ENCODE results near the gene RHBDD1. TPM values are rescaled to one million over a fixed set of nuclear protein-coding genes. Genes with fewer than 3 reads are reported as not detected.

Gene RHBDD1
- total and polyA plus RNA-seq, 12 donors, result 4.5 to 57.1 (median 33.7) TPM

GRCh38 chr2:227033471-227034148 is 197.8 kb downstream of the RHBDD1 start:
- peak in 8 of 9 donors; percentile 14 to 73 (median 50) for TF ChIP-seq CTCF (IDR thresholded peaks at IDR 0.05)
- Histone ChIP-seq H3K9me3 (no peaks in the 10 kb centered on the region), H3K36me3 (peaks cover 0 to 30% (median 0%) of the 10 kb centered on the region in 9 donors), H3K4me1 (peaks cover 0 to 8% (median 0%) of the 10 kb centered on the region in 9 donors), H3K4me3 (no peak overlapping the region), H3K27me3 (no peaks in the 10 kb centered on the region), H3K27ac (no peak overlapping the region)
- WGBS, 2 donors, result 51 to 53% methylated on average over 16 of the region's 16 CpGs
- intact Hi-C loops (cut with DNase I), result no loop called here
- DNase-seq, result peak; percentile 12 to 36
- ATAC-seq, result peak in 3 of 8 donors; percentile 42 to 62 (median 51)

- TF ChIP-seq CTCF (IDR thresholded peaks at IDR 0.05), result no peak
- no peak overlapping the region for H3K27ac ChIP-seq
- no peaks in the 10 kb centered on the region for H3K9me3 ChIP-seq
- 33 to 35% methylated on average over 7 of the region's 7 CpGs for WGBS, 2 donors
- ATAC-seq (no peak), DNase-seq (no peak)
- intact Hi-C loops (cut with DNase I), result loop anchor here in 1 of 10 donors (5.0 kb wide), 1 partner anchor 231 kb away; no protein-coding TSS in a partner anchor
- no peak overlapping the region for H3K4me3 ChIP-seq
- no peaks in the 10 kb centered on the region for H3K27me3 ChIP-seq
- H3K36me3 ChIP-seq, result peaks cover 0 to 35% (median 0%) of the 10 kb centered on the region in 9 donors
- H3K4me1 ChIP-seq, result peaks cover 0 to 7% (median 0%) of the 10 kb centered on the region in 9 donors
Observed at GRCh38 chr2:227035711-227036367, 200.0 kb downstream of the RHBDD1 start.

GRCh38 chr2:227036527-227036926 is 200.7 kb downstream of the RHBDD1 start:
- Histone ChIP-seq H3K9me3 (no peaks in the 10 kb centered on the region), H3K27ac (no peak overlapping the region), H3K4me1 (peaks cover 0 to 7% (median 0%) of the 10 kb centered on the region in 9 donors), H3K27me3 (no peaks in the 10 kb centered on the region), H3K4me3 (no peak overlapping the region), H3K36me3 (peaks cover 0 to 29% (median 0%) of the 10 kb centered on the region in 9 donors)
- 80 to 86% methylated on average over 3 of the region's 3 CpGs for WGBS, 2 donors
- intact Hi-C loops (cut with DNase I), result loop anchor here in 1 of 10 donors (5.0 kb wide), 1 partner anchor 231 kb away; no protein-coding TSS in a partner anchor
- no peak for ATAC-seq
- DNase-seq, result no peak
- no peak for TF ChIP-seq CTCF (IDR thresholded peaks at IDR 0.05)

GRCh38 chr2:227038550-227039189 is 202.8 kb downstream of the RHBDD1 start:
- Histone ChIP-seq H3K9me3 (no peaks in the 10 kb centered on the region), H3K4me1 (peaks cover 0 to 7% (median 0%) of the 10 kb centered on the region in 9 donors), H3K27me3 (no peaks in the 10 kb centered on the region), H3K36me3 (peaks cover 0 to 36% (median 0%) of the 10 kb centered on the region in 9 donors), H3K27ac (no peak overlapping the region), H3K4me3 (no peak overlapping the region)
- ATAC-seq (no peak), DNase-seq (no peak)
- intact Hi-C loops (cut with DNase I), result loop anchor here in 1 of 10 donors (5.0 kb wide), 1 partner anchor 229 kb away; no protein-coding TSS in a partner anchor
- WGBS, 2 donors, result 76 to 79% methylated on average over 1 of the region's 1 CpG
- TF ChIP-seq CTCF (IDR thresholded peaks at IDR 0.05), result no peak
